ENCODE data around the gene YEATS2. TPM values are rescaled to one million over a fixed set of nuclear protein-coding genes. Genes with fewer than 3 reads are reported as not detected.

YEATS2 gene
- polyA plus RNA-seq, 2 of the 4 experiments (the other 2 are of a cell fraction) = 11.2 to 15.3 TPM

- DNase-seq (ENCODE audit: low read depth in 1 of 2, low spot score in 1 of 2) (no peak), ATAC-seq (no peak), FAIRE-seq (no peak)
- no peak overlapping the region for H3K4me2 ChIP-seq
- TF ChIP-seq ZNF302 (CRISPR knock-in tag; IDR thresholded peaks at IDR 0.05) (no peak), GATA3 (IDR thresholded peaks at IDR 0.05; ENCODE audit: borderline replicate concordance) (no peak), POLR2A (IDR thresholded peaks at IDR 0.05; ENCODE audit: low read length) (no peak), JUNB (IDR thresholded peaks at IDR 0.05) (no peak), REST (IDR thresholded peaks at IDR 0.05) (no peak), FOSL2 (IDR thresholded peaks at IDR 0.05) (no peak), FOSL2 (CRISPR knock-in tag; IDR thresholded peaks at IDR 0.05) (no peak), EP300 (IDR thresholded peaks at IDR 0.05) (no peak), PBX3 (IDR thresholded peaks at IDR 0.05) (no peak), HMGXB4 (CRISPR knock-in tag; IDR thresholded peaks at IDR 0.05; ENCODE audit: borderline replicate concordance) (no peak), MAX (IDR thresholded peaks at IDR 0.05) (no peak), PHF8 (IDR thresholded peaks at IDR 0.05; ENCODE audit: borderline replicate concordance, low read depth) (no peak), E2F6 (IDR thresholded peaks at IDR 0.05; ENCODE audit: borderline replicate concordance, low read depth) (no peak), CHD4 (IDR thresholded peaks at IDR 0.05; ENCODE audit: borderline replicate concordance) (no peak), RCOR1 (IDR thresholded peaks at IDR 0.05; ENCODE audit: low read depth, low read length) (no peak), RAD21 (conservative IDR thresholded peaks at IDR 0.05 in 1 of 2, IDR thresholded peaks at IDR 0.05 in 1 of 2) (no peak), KDM1A (IDR thresholded peaks at IDR 0.05; ENCODE audit: low read depth) (no peak), HDAC2 (IDR thresholded peaks at IDR 0.05) (no peak), CBX2 (IDR thresholded peaks at IDR 0.05; ENCODE audit: borderline replicate concordance, low read depth) (no peak), MAZ (IDR thresholded peaks at IDR 0.05; ENCODE audit: borderline replicate concordance, low read depth, low read length) (no peak), CBX8 (IDR thresholded peaks at IDR 0.05) (no peak)
- no peak overlapping the region for H3K4me3 ChIP-seq
- H3K9me3 ChIP-seq = no peaks in the 10 kb centered on the region
- ChIA-PET POLR2A (no interaction called here), CTCF (no interaction called here)
- H3K27ac ChIP-seq = no peak overlapping the region
- no peaks in the 10 kb centered on the region for H3K4me1 ChIP-seq
- WGBS (ENCODE audit: missing lambda C conversion rate) = 84% methylated on average over 4 of the region's 4 CpGs
Measured at GRCh38 chr3:183789826-183790225, 92.2 kb downstream of the YEATS2 start.

GRCh38 chr3:183790700-183791099 is 93.1 kb downstream of the YEATS2 start:
- ATAC-seq = no peak
- no peak for FAIRE-seq
- 94% methylated on average over 15 of the region's 16 CpGs for WGBS (ENCODE audit: missing lambda C conversion rate)
- no peak overlapping the region for H3K4me3 ChIP-seq
- H3K4me1 ChIP-seq = no peaks in the 10 kb centered on the region
- H3K9me3 ChIP-seq = no peaks in the 10 kb centered on the region
- DNase-seq (ENCODE audit: low read depth in 1 of 2, low spot score in 1 of 2) = no peak
- no peak overlapping the region for H3K4me2 ChIP-seq
- POLR2A ChIA-PET = no interaction called here
- CTCF ChIA-PET = no interaction called here
- H3K27ac ChIP-seq = no peak overlapping the region
- TF ChIP-seq ATOH8 (CRISPR knock-in tag; IDR thresholded peaks at IDR 0.05; ENCODE audit: low read depth) (no peak), CHD4 (IDR thresholded peaks at IDR 0.05; ENCODE audit: borderline replicate concordance) (no peak), ZFP36 (IDR thresholded peaks at IDR 0.05; ENCODE audit: borderline replicate concordance, partially characterized antibody) (no peak), KDM1A (IDR thresholded peaks at IDR 0.05; ENCODE audit: low read depth) (no peak), PHF8 (IDR thresholded peaks at IDR 0.05; ENCODE audit: borderline replicate concordance, low read depth) (no peak), RNF2 (IDR thresholded peaks at IDR 0.05; ENCODE audit: borderline replicate concordance, low read depth) (no peak), ZNF302 (CRISPR knock-in tag; IDR thresholded peaks at IDR 0.05) (no peak), JUNB (IDR thresholded peaks at IDR 0.05) (no peak), MAZ (IDR thresholded peaks at IDR 0.05; ENCODE audit: borderline replicate concordance, low read depth, low read length) (no peak), CBX2 (IDR thresholded peaks at IDR 0.05; ENCODE audit: borderline replicate concordance, low read depth) (no peak), HMGXB4 (CRISPR knock-in tag; IDR thresholded peaks at IDR 0.05; ENCODE audit: borderline replicate concordance) (no peak), KDM5A (IDR thresholded peaks at IDR 0.05) (no peak), CEBPB (IDR thresholded peaks at IDR 0.05) (no peak), GATA3 (IDR thresholded peaks at IDR 0.05; ENCODE audit: borderline replicate concordance) (no peak), POLR2AphosphoS2 (conservative IDR thresholded peaks at IDR 0.05; ENCODE audit: low read length) (no peak), FOXS1 (CRISPR knock-in tag; IDR thresholded peaks at IDR 0.05) (no peak)
